Inflammatory macrophage (primary cell): ENCODE measurements around the gene CERS6.

Experiments used
- DNase-seq, 2 donors: peaks; one replicate each; pipeline ENCODE4 v3.0.0-alpha.2; 2020 to 2022

The CERS6 gene

DNA sequence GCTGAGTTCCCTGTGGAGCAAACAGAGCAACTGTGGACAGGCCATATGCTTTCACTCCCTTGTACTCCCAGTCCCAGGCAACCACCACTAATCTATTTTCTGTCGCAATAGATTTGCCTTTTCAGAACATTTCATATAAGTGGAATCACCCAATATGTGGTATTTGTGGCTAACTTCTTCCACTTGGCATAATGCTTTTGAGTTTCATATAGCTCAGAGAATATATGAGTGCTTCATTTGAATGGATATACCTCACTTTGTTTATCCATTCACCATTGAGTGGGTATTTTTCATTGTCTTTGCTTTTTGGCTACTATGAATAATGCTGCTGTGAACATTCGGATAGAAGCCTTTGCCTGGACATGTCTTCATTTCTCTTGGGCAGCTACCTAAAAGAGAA is 151.9 kb downstream of the CERS6 start:
- DNase-seq = no peak

DNA sequence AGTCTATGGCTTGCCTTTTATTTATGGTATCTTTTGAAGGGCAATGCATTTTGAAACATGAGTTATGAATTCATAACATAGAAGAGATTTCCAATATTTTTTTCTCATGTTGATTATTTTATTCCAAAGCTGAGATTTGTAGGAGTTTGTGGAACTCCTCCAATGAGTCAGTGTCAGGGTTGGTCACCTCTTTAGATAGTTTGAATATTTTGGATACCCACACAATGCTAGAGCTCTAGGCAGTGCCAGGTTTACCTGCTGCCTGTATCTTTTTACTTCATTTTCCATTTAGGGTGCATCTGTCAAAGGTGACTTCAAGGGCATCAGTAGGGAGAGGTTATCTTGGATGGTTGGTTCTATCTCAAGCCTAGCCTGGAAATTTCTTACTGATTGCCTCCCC is 152.7 kb downstream of the CERS6 start:
- no peak for DNase-seq

DNA sequence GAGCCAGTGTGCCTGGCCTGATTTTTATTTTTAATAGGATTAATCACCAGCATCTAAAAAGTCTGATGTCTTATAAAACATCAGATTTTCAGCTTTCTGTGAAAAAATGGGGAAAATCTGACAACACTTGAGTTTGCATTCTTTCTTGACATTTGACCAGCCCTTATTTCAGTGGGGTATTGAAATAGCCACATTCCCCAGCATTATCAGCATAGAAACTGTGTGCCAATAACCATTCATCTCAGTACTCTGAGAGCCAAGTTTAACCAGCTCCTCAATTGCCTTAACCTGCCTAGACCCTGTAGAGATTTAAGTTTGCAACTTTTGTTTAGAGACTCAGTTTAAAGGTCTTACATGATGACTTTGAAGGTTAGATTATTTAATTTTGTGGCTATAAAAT is 155.0 kb downstream of the CERS6 start:
- DNase-seq = no peak

DNA sequence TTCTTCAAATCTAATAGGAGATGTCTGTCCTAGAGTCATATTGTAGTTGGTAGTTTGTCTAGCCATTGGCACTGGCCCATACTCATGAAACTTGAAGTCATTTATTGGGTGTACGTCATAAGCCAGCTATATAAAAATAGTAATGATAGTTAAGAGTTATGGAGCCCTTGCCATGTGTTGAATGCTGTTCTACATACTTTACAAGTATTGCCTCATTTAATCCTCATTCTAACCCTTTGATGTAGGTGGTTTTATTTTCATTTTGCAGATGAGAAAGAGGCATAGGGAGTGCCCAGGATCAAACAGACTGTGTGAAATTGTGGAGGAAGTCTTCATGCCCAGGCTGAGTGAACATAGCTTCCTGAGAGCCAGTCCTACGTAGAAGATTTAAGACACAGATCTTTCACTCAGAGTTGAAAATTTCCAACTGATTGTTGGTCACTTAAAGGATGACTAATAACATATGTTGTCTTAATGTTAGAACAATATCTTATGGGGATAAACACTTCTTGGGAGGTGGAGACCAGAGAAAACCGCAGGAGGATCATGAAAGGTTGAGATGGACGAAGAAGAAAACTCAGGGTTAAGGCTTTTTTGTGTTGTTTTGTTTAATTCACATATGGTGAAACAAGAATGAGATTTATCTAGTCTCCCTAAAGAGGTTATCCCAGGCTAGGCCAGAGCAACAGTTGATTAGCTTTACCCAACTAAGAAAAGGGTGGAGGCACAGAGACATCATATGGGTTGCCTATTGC is 156.0 kb downstream of the CERS6 start:
- no peak for DNase-seq

DNA sequence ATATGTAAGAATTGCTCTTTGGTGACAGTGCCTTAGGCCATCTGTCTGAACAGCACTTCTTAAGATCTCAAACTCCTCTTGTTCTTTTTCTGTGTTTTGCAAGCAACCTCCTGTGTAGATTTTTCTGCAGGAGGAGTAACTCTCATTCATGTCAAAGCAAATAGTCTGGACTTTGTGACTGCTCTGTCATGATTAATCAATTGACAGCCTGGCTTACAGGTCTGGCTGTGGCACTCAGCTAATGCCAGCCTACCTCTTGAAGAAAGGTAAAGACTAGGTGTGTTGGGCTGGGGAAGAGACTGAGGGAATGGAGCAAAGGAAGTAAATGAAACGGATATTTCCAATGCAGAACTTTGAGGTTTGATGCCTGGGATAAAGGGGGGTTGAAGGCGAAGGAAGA is 156.6 kb downstream of the CERS6 start:
- no peak for DNase-seq

DNA sequence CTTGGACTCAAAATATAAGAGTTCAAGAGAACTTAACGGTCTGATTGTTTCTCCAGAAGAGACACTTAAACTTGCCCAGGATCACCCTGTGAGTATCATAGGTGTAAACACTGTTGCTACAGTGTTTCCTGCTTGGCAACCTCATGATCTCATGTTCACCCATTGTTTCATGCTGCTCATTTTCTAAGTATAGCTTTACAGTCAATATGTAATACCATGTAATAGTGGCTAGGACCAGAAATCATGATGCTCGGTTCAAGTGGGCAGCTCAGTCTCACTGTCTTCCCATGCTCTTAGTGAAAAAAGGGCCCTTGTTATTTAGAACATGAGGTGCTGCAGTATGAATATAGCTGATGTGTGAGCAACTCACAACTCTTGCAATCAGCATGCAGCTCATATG is 157.5 kb downstream of the CERS6 start:
- no peak for DNase-seq

DNA sequence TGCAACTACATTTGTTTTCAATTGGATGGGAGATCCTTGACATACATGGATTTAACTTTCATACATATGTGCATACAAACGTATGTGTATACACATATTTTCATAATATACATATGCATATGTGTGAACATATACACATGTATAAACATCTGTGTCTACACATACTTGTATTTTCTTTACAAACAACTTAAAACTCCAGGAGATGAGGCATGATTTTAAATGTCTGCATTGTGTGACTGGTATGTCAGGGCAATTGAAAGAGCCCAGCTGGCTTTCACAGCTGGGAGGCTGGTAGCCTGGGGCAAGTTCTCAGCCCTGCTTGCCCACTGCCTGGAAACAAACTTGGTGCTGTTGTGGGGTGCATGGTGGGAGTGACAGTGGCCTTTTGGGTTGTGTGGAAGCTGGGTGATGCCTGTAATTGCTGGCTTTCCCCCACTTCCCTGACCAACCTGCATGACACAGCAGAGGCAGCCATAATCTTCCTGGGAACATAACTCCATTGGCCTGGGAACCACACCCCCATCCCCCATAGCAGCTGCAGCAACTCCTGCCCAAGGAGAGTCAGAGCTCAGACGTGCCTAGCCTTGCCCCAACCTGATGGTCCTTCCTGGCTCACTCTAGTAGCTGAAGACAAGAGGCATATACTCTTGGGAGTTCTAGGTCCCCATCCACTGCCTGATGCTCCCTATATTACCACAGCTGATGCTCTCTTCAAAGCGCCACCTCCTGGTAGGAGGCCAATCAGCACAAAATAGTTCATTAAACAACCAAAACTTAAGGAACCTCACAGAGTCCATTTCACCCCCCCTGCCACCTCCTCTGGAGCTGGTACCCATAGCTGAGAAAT is 158.3 kb downstream of the CERS6 start:
- no peak for DNase-seq

DNA sequence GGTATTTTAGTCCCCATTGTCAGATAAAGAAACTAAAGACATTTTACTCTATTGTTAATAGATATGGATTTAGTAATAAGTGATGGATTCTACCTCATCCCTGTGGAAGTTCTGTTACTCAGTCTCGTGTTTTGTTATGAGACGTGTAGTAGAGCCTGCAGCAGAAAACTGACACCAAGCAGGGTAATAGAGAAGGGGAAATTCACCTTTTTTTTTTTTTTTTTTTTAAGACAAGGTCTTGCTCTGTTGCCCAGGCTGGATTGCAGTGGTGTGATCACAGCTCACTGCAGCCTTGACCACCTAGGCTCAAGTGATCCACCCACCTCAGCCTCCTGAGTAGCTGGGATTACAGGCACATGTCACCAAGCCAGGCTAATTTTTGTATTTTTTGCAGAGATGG is 164.5 kb downstream of the CERS6 start:
- DNase-seq = no peak

DNA sequence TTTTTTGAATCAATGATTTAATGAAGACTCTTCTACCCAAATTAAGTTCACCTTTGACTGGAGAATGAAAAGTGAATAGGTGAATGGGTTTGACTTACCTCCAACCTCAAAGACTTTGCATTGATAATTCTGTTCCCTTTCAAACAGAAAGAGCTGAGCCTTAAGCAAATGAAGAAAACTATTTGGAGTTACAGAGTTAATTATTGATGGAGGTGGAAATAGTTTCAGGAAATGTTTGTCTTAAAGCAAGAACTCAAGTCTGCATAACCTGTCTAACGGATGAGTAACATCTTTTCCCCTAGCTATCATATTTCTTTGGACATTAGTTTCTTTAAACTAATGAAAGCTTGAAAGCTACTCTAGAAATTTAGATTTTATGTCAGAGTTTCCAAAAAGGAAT is 166.5 kb downstream of the CERS6 start:
- no peak for DNase-seq

DNA sequence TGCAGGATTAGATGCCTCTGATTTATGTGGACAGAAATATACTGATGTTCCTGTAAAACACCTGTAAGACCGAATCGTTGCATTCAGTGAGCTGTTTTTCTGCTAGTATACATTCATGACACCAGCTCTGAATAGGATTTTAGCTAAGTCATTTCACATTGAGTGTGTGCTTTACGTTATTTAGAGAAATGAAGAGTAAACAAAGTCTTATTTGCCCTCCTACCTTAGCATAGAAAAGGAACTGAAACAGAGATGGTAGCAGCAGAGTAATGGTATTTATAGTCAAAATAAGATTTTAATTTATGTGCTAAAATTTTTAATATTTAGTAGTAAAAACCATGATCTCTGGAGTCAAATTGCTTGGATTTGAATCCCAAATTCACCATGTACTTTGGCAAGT is 168.0 kb downstream of the CERS6 start:
- no peak for DNase-seq

DNA sequence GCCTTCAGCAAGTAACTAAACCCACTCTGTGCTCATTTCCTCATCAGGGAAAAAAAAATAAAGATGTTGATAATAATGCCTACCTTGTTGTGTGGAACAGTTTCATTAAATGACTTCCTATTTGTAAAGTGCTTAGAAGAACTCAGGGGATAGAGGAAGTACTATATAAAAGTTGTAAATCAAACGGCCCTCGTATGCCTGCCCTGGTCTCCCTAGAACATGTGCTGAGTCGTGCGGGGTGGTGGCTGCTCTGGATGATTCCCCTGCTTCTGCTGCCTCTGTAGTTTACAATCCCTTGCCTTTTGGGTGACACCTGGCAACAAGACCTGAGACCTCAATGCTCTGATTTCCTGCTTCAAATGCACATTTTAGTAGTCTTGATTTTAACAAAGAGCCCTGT is 170.0 kb downstream of the CERS6 start:
- peak in 1 of 2 donors; percentile 16 for DNase-seq

DNA sequence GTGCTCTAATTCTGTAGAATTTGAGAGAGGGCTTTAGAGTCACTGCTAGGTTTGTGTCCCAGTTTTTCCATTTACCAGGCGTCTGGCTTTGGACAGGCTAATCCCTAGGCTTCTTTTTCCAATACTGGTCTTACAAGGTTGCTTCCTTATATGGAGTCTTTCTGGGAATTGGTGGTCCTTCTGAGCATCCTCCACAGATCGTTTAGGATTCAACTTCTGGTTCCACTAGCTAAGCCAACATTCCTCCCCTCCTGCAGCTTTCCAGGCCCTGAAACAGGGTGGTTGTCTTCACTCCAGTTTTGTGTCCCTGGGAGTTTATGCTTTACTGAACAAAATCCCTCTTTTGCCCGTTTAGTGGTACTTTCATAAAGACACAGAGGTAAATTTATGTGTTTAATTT is 170.6 kb downstream of the CERS6 start:
- no peak for DNase-seq

DNA sequence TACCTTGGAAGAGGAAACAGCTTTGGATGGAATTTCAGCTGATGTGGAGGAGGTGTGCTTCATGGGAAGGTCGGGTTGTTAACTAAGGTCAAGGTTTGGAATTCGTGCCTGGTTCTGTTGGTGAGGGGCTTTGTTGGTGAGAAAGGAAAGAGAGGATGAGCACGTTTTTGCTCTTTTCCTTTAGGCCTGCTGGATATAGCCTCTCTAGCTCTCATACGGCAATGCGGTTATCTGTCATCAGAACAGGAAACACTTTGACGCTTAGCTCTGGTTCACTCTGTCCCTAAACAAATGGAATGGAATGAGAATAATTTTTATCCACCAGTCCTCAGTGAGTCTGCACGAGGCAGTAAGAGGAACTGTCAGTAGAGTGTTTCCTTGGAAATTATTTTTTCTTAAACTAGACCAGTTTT is 176.6 kb downstream of the CERS6 start:
- DNase-seq = no peak

DNA sequence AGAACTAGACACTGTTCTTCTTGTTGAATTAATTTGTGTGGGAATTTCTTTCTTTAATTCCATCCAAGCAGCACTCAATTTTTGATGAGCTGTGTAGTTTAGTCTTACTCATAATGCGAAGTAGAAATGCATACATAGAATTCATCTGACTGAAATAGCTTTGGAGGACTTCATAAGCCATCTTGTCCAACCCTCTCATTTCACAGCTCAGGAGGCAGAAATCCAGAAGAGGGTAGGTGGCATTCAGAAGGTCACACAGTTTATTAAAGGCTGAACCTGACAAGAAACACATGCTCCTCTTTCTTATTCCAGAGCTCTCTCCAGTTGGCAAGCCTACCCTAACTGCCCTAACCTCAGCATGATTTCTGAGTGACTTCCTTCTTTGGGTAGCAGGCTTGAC is 177.1 kb downstream of the CERS6 start:
- DNase-seq = peak in 1 of 2 donors; percentile 6

DNA sequence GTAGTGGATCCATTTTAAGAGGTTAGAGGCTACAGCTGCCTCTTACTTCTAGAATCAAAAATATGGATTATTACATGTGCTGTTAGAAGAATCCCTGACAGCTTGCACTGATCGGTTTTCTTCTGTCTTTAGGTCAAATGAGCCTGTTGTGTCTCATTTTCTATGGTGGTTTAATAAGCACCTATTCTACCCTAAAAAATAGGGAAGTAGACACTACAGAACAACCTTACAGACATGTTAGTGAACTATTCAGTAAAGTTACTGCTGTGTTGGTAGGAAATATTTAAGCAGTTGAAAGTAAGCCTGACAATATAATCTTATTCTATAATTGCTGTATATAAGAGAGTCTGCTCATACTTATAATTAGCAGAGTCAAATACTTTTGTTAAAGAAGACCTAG is 177.8 kb downstream of the CERS6 start:
- no peak for DNase-seq

DNA sequence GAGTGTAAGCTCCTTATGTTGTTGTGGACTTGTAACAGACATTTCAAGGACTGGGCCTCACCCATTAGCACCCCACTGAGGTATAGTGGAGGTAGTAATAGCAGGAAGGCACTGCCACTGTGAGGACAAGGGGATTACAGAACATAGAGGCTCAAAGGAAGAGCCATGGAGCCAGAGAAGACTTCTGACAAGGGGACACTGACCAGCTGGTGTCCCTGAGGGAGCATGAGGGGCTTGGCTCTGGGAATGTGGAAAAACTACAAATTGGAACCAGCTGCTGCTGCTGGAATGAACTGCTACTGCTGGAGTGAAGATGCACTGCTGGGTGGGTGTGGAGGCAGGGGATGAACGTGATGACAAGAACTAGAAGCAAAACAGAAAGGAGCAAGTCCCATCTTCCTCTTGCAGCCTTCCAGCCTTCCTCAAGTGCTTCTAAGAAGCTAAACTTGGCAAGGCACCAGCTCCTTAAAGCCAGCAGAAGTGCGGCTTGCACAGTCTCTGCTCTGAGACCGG is 179.0 kb downstream of the CERS6 start:
- DNase-seq = peak; percentile 44 to 46

DNA sequence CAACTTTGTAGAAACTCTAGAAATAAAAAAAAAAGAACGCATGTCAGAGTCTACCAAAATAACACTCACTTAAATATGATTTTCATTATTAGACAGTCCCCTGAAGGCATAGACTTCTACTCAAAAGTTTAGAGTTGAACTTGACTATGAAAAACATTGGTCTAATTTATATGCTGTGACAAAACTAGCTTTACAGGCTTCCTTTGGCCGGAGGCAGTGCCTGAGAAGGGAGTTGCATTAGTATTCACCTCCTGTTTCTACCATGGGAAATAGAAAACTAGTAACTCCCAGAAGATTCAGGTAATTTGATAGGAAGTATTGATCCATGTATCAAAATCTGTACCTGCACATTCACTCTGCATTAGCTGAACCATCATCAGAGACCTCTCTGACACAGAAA is 182.9 kb downstream of the CERS6 start:
- no peak for DNase-seq

DNA sequence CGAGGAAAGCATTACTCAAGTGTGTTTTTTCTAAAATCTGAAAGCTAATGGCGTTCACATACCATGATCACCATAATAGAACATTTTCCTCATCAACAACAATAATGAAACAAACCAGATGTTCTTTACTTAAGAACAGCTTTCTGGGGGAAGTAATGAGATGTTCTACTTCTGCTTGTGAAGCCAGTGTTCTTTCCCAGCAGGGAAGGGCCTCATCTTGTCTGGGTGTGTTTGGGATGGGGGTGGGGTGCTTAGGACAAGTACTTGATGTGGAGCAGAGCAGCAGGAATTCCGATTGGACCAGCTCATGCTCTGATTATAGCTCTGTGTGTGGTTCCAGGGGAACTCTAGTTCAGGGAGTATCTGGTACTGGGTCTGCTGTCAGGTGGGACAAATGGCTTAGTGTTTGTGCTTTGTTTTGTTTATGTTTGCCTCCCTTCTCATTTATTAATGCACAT is 183.4 kb downstream of the CERS6 start:
- DNase-seq = peak in 1 of 2 donors; percentile 6

DNA sequence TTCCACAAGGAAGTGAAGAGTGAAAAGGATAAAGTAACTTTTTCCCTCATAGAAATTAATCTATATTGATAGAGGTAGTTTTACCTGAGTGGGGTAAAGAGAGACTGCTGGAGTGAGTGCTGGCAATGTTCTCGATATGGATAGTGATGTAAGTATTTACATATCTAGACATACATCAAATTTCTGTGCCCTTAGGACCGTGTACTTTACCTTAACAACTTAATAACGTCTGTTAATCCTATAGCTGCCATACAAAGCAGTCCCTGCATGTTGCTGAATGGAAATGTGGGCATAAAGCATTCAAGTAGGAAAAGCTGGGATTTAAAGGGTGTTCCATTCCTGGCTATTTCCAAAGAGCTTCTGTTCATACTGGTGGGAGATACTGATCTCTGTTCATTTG is 184.0 kb downstream of the CERS6 start:
- DNase-seq = no peak

DNA sequence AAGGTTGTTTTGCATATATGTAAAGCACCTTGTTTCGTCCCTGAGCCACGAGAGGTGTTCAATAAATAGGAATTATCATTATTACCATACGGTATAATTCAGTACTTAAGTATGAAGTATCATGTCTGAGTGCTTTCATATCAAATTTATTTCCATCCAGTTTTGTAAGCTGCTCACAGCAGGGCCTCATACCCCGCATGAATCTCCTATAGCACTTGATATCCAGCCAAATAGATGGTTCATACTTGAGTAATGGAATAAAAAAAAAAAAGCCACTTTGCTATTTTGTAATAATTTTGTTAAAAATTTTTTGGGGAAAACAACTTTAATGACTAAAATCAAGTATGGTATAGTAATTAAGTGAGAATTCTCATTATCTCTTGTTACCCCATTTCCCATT is 185.6 kb downstream of the CERS6 start:
- no peak for DNase-seq

DNA sequence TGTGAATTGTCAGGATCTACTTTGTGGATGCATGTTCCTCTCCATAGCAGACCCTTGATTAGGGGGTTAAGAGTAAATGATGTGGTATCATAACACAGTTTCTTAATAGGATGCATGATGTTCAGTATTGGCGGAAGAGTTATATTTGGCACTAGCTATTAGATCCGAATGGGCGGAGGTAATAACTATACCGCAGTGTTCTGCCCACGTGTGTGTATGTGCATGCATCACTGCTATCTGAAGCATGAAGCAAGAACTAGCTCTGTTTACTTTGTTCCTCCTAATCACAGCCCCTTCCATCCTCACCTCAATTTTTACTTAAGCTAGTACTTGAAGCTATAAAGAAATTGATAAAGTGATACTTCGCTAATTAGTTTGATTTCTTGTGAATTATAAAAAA is 186.8 kb downstream of the CERS6 start:
- DNase-seq = no peak

DNA sequence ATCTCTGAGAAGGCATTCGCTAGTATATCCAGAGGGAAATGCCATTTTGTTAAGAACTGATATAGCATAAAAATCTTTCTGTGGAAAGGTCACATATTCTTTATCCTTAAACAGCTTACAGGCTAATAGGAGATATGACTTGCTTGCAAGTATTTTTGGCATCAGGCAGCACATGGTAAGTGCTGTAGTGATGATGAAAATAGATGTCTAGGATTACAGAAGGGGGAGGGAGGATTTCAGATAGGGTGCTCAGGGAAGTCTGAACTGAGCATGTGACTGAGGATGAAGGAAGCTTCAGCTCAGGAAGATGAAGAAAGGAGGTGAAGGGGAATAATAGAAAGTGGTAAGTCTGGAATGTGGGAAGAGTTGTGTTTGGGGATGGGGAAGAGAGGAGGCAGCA is 187.9 kb downstream of the CERS6 start:
- DNase-seq = no peak

DNA sequence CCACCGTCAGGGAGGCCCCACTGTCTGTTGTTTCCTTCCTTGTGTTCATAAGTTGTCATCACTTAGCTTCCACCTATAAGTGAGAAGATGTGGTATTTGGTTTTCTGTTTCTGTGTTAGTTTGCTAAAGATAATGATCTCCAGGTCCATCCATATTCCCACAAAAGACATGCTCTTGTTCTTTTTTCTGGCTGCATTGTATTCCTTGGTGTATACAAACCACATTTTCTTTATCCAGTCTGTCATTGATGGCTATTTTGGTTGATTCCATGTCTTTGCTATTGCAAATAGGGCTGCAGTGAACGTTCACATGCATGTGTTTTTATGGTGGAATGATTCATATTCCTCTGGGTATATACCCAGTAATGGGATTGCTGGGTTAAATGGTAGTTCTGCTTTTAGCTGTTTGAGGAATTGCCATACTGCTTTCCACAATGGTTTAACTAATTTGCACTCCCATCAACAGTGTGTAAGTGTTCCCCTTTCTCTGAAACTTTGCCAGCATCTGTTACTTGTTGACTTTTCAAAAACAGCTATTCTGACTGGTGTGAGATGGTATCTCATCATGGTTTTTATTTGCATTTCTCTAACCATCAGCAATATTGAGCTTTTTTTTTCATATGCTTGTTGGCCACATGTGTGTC is 189.7 kb downstream of the CERS6 start:
- peak; percentile 27 to 30 for DNase-seq
